Loucy (cell line): ENCODE measurements around the gene CMTM8.

Source experiments
- H2AFZ ChIP-seq: fragments of 200-600 bp; sonication (generic); 2 replicates; pipeline ENCODE4 v1.6.0; 2016; ENCODE audit warnings: antibody characterized with exemption, mild to moderate bottlenecking, low read length, moderate library complexity
- H3F3A ChIP-seq: fragments of 200-600 bp; 2 replicates; pipeline ENCODE4 v1.6.0; 2016; ENCODE audit warnings: antibody characterized with exemption, low read depth, mild to moderate bottlenecking
- H3K27me3 ChIP-seq: fragments of 200-600 bp; sonication (generic); 2 replicates; pipeline ENCODE4 v1.6.1; 2014; ENCODE audit warnings: low read length, mild to moderate bottlenecking; ENCODE audit not compliant: insufficient read depth, poor library complexity, severe bottlenecking
- H3K36me3 ChIP-seq: fragments of 200-600 bp; sonication (generic); 2 replicates; pipeline ENCODE4 v1.6.1; 2016; ENCODE audit warnings: low read length; ENCODE audit not compliant: insufficient read depth
- H3K4me1 ChIP-seq: fragments of 200-600 bp; sonication (generic); 2 replicates; pipeline ENCODE4 v1.5.1; 2014; ENCODE audit warnings: low read length, mild to moderate bottlenecking; ENCODE audit not compliant: insufficient read depth, poor library complexity, severe bottlenecking
- H3K4me2 ChIP-seq: fragments of 200-600 bp; sonication (generic); 2 replicates; pipeline ENCODE4 v1.6.0; 2014; ENCODE audit warnings: antibody characterized with exemption, low read length, low read depth, mild to moderate bottlenecking; ENCODE audit not compliant: poor library complexity, severe bottlenecking
- H3K4me3 ChIP-seq: fragments of 200-600 bp; sonication (generic); 2 replicates; pipeline ENCODE4 v1.5.1; 2014; ENCODE audit warnings: low read length, mild to moderate bottlenecking, mixed read lengths; ENCODE audit not compliant: poor library complexity, severe bottlenecking
- H3K79me2 ChIP-seq: fragments of 200-600 bp; sonication (generic); 2 replicates; pipeline ENCODE4 v1.6.1; 2014; ENCODE audit warnings: low read length; ENCODE audit not compliant: insufficient read depth
- H3K9ac ChIP-seq: fragments of 200-600 bp; sonication (generic); 2 replicates; pipeline ENCODE4 v1.6.0; 2014; ENCODE audit warnings: mild to moderate bottlenecking, low read depth, low read length, moderate library complexity; ENCODE audit not compliant: poor library complexity, severe bottlenecking
- H3K9me2 ChIP-seq: fragments of 200-600 bp; sonication (generic); replicated peaks from 2 replicates; pipeline ENCODE4 v1.6.1; 2016; ENCODE audit warnings: low read depth, low read length, mixed read lengths
- H3K9me3 ChIP-seq: fragments of 200-600 bp; sonication (generic); 2 replicates; pipeline ENCODE4 v1.6.1; 2014; ENCODE audit warnings: mild to moderate bottlenecking, antibody characterized with exemption, low read length, low read depth; ENCODE audit not compliant: insufficient read depth
- H4K20me1 ChIP-seq: fragments of 200-600 bp; sonication (generic); 2 replicates; pipeline ENCODE4 v1.6.0; 2014; ENCODE audit warnings: antibody characterized with exemption, low read length, mild to moderate bottlenecking; ENCODE audit not compliant: insufficient read depth, poor library complexity, severe bottlenecking
- CTCF ChIP-seq: fragments of 200-600 bp; sonication (generic); conservative IDR thresholded peaks from 2 replicates; pipeline ENCODE4 v1.5.1; 2014; ENCODE audit warnings: mild to moderate bottlenecking, antibody characterized with exemption, low read length
- EZH2phosphoT487 ChIP-seq: fragments of 200-600 bp; IDR thresholded peaks from 2 replicates; pipeline ENCODE4 v1.6.1; 2018; ENCODE audit warnings: antibody characterized with exemption, mild to moderate bottlenecking, moderate library complexity, borderline replicate concordance

CMTM8 gene

GRCh38 chr3:32401126-32401525 is 162.6 kb downstream of the CMTM8 start:
- TF ChIP-seq CTCF, result no peak
- no peak for TF ChIP-seq EZH2phosphoT487
- Histone ChIP-seq H3K27me3 (no peaks in the 10 kb centered on the region), H3F3A (0 out of 2 replicates have a peak, but pooled peaks cover 4% of the 10 kb centered on the region), H4K20me1 (peaks cover 7% of the 10 kb centered on the region), H2AFZ (no peak overlapping the region), H3K9ac (no peak overlapping the region), H3K79me2 (peaks cover 14% of the 10 kb centered on the region; the same call in 1 of the 2 replicates), H3K4me3 (no peak overlapping the region), H3K36me3 (no peaks in the 10 kb centered on the region), H3K9me3 (no peaks in the 10 kb centered on the region), H3K4me1 (peaks cover 2% of the 10 kb centered on the region), H3K9me2 (no peaks in the 10 kb centered on the region), H3K4me2 (no peak overlapping the region)

GRCh38 chr3:32401556-32402081 is 163.1 kb downstream of the CMTM8 start:
- H4K20me1 ChIP-seq, result peaks cover 6% of the 10 kb centered on the region
- H2AFZ ChIP-seq, result no peak overlapping the region
- 0 out of 2 replicates have a peak, but pooled peaks cover 3% of the 10 kb centered on the region for H3F3A ChIP-seq
- peaks cover 14% of the 10 kb centered on the region; the same call in 1 of the 2 replicates for H3K79me2 ChIP-seq
- no peak overlapping the region for H3K9ac ChIP-seq
- H3K4me1 ChIP-seq, result peaks cover 7% of the 10 kb centered on the region
- H3K36me3 ChIP-seq, result no peaks in the 10 kb centered on the region
- no peaks in the 10 kb centered on the region for H3K27me3 ChIP-seq
- H3K9me3 ChIP-seq, result no peaks in the 10 kb centered on the region
- TF ChIP-seq CTCF (no peak), EZH2phosphoT487 (no peak)
- H3K4me2 ChIP-seq, result no peak overlapping the region
- H3K4me3 ChIP-seq, result no peak overlapping the region
- no peaks in the 10 kb centered on the region for H3K9me2 ChIP-seq

- Histone ChIP-seq H3K9me3 (no peaks in the 10 kb centered on the region), H3K4me3 (no peak overlapping the region), H3K9me2 (no peaks in the 10 kb centered on the region), H2AFZ (no peak overlapping the region), H4K20me1 (no peaks in the 10 kb centered on the region), H3K4me1 (peaks cover 7% of the 10 kb centered on the region), H3K36me3 (no peaks in the 10 kb centered on the region), H3K9ac (no peak overlapping the region), H3F3A (no peaks in the 10 kb centered on the region), H3K79me2 (peaks cover 14% of the 10 kb centered on the region; the same call in 1 of the 2 replicates), H3K4me2 (no peak overlapping the region), H3K27me3 (no peaks in the 10 kb centered on the region)
- TF ChIP-seq EZH2phosphoT487 (no peak), CTCF (no peak)
These were observed 165.2 kb downstream of the CMTM8 start for GRCh38 chr3:32403663-32404062.
